ENCODE results near the gene NIPAL1.

Gene NIPAL1

DNA sequence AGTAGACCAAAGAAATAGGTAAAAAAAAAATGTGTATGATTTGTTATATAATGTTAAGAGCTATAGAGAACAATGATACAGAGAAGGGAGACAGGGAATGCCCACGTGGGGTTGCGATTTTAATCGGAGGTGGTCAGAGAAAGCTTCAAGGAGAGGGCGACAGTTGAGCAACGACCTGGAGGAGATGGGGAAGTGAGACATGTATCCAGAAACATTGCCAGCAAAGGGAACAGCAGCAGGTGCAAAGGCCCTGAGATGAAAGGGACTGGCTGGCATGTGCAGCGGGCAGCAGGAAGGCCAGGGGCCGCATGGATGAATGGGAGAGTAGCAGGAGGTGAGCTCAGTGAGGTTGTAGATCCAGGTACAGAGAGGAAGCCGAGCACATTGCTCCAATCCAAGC lies 32.9 kb downstream of the NIPAL1 start:
- TF ChIP-seq, protein P1, sequence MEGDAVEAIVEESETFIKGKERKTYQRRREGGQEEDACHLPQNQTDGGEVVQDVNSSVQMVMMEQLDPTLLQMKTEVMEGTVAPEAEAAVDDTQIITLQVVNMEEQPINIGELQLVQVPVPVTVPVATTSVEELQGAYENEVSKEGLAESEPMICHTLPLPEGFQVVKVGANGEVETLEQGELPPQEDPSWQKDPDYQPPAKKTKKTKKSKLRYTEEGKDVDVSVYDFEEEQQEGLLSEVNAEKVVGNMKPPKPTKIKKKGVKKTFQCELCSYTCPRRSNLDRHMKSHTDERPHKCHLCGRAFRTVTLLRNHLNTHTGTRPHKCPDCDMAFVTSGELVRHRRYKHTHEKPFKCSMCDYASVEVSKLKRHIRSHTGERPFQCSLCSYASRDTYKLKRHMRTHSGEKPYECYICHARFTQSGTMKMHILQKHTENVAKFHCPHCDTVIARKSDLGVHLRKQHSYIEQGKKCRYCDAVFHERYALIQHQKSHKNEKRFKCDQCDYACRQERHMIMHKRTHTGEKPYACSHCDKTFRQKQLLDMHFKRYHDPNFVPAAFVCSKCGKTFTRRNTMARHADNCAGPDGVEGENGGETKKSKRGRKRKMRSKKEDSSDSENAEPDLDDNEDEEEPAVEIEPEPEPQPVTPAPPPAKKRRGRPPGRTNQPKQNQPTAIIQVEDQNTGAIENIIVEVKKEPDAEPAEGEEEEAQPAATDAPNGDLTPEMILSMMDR (IDR thresholded peaks at IDR 0.05; ENCODE audit: insufficient read depth, low read length): no peak
- TF ChIP-seq POLR2AphosphoS5 (IDR thresholded peaks at IDR 0.05; ENCODE audit: low read depth): no peak
- TF ChIP-seq, protein P2, sequence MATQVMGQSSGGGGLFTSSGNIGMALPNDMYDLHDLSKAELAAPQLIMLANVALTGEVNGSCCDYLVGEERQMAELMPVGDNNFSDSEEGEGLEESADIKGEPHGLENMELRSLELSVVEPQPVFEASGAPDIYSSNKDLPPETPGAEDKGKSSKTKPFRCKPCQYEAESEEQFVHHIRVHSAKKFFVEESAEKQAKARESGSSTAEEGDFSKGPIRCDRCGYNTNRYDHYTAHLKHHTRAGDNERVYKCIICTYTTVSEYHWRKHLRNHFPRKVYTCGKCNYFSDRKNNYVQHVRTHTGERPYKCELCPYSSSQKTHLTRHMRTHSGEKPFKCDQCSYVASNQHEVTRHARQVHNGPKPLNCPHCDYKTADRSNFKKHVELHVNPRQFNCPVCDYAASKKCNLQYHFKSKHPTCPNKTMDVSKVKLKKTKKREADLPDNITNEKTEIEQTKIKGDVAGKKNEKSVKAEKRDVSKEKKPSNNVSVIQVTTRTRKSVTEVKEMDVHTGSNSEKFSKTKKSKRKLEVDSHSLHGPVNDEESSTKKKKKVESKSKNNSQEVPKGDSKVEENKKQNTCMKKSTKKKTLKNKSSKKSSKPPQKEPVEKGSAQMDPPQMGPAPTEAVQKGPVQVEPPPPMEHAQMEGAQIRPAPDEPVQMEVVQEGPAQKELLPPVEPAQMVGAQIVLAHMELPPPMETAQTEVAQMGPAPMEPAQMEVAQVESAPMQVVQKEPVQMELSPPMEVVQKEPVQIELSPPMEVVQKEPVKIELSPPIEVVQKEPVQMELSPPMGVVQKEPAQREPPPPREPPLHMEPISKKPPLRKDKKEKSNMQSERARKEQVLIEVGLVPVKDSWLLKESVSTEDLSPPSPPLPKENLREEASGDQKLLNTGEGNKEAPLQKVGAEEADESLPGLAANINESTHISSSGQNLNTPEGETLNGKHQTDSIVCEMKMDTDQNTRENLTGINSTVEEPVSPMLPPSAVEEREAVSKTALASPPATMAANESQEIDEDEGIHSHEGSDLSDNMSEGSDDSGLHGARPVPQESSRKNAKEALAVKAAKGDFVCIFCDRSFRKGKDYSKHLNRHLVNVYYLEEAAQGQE (IDR thresholded peaks at IDR 0.05; ENCODE audit: insufficient replicate concordance, low read depth): no peak
- TF ChIP-seq SPI1 (IDR thresholded peaks at IDR 0.05; ENCODE audit: borderline replicate concordance, low read depth): no peak
- no peak for TF ChIP-seq GABPA (IDR thresholded peaks at IDR 0.05; ENCODE audit: low read depth)
- Histone ChIP-seq H3K27me3 (ENCODE audit: insufficient read depth, poor library complexity, severe bottlenecking) (no peaks in the 10 kb centered on the region), H3K4me3 (replicated peaks; ENCODE audit: insufficient read depth, low read length) (no peak overlapping the region), H3K27ac (replicated peaks) (no peak overlapping the region)
- no peak for DNase-seq (ENCODE audit: low read depth in 1 of 2, low spot score in 1 of 2)

DNA sequence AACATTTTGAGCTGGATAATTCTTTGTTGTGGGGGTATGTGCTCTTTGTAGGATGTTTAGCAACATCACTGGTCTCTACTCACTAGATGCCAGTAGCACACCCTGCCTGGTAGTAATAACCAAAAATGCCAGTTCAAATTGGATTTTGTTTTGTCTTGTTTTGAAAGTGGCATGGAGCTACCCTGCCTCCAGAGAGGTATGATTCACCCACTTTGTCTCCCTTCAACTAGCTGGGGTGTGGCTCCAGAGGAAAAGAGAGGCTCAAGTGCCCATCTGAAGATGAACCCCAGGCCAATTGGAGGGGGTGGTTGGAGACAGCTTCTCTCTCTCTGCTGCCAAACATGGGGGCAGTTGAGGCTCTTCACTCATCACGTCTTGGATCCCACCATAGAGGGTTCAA lies 34.5 kb downstream of the NIPAL1 start:
- no peak for DNase-seq (ENCODE audit: low read depth in 1 of 2, low spot score in 1 of 2)
- Histone ChIP-seq H3K27ac (replicated peaks) (no peak overlapping the region), H3K4me3 (replicated peaks; ENCODE audit: insufficient read depth, low read length) (no peak overlapping the region), H3K27me3 (ENCODE audit: insufficient read depth, poor library complexity, severe bottlenecking) (no peaks in the 10 kb centered on the region)
- no peak for TF ChIP-seq POLR2AphosphoS5 (IDR thresholded peaks at IDR 0.05; ENCODE audit: low read depth)
- no peak for TF ChIP-seq GABPA (IDR thresholded peaks at IDR 0.05; ENCODE audit: low read depth)
- TF ChIP-seq, protein P2 (IDR thresholded peaks at IDR 0.05; ENCODE audit: insufficient replicate concordance, low read depth): no peak

DNA sequence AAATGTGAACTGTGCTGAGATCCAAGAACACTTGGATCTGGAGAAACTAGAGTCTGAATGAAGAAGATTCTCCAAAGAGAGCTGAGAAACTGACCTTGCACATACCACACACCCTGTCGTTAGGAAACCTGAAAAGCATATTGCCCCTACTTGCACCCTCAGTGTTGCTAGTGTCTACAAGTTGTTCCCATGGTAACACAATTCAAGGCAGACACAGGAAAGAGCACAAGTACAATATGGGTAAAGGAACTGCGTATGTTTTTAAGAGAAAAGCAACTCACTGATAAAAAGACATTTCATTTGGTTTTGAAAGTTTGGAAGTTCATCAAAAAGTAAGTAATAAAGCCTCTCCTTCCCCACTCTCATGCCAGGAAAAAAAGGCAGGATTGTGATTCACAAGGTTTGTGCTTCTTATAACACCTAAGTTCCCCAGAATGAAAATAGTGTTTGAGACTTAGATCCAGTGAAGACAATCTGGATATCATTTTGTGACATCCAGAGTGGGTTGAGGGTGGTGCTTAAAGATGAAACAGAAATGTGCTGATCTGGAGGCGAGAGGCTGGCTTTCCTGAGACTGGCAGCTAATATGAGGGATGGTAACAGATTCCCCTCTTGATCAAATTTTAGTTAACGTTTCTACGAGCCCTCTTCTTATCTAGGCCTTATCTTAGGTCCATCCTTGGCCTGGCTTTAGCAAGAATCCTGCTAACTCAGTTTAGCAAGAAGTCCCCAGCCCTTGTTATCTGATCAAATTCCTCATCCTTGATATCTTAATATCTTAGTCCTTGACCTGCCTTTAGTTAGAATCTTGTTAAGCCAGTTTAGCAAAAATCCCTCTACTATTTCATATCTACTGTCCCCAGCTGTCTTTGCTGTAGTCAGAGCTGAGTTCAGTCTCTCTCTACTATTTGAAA lies 42.3 kb downstream of the NIPAL1 start:
- Histone ChIP-seq H3K4me3 (replicated peaks; ENCODE audit: insufficient read depth, low read length) (no peak overlapping the region), H3K27me3 (ENCODE audit: insufficient read depth, poor library complexity, severe bottlenecking) (no peaks in the 10 kb centered on the region), H3K27ac (replicated peaks) (no peak overlapping the region)
- DNase-seq (ENCODE audit: low read depth in 1 of 2, low spot score in 1 of 2): no peak
- no peak for TF ChIP-seq GABPA (IDR thresholded peaks at IDR 0.05; ENCODE audit: low read depth)
- no peak for TF ChIP-seq SPI1 (IDR thresholded peaks at IDR 0.05; ENCODE audit: borderline replicate concordance, low read depth)
- TF ChIP-seq POLR2AphosphoS5 (IDR thresholded peaks at IDR 0.05; ENCODE audit: low read depth): no peak
- TF ChIP-seq, protein P1 (IDR thresholded peaks at IDR 0.05; ENCODE audit: insufficient read depth, low read length): no peak
- TF ChIP-seq, protein P2 (IDR thresholded peaks at IDR 0.05; ENCODE audit: insufficient replicate concordance, low read depth): no peak
